Thyroid gland (tissue), 4 donors: ENCODE results near the gene PTPRJ. TPM values are rescaled to one million over a fixed set of nuclear protein-coding genes. Genes with fewer than 3 reads are reported as not detected.

Experiments
- DNase-seq, 2 donors: peaks; one replicate each; pipeline ENCODE4 v3.0.0-alpha.2; 2019
- H3K27ac ChIP-seq, 3 donors: fragments of 200-600 bp; sonication (generic); 1 replicate in 2 of 3; 2 replicates in 1 of 3; pipeline ENCODE4 v1.5.1; 2016 to 2019; ENCODE audit warnings: mild to moderate bottlenecking in 1 of 3, moderate library complexity in 1 of 3
- H3K27me3 ChIP-seq: fragments of 200-600 bp; sonication (generic); one replicate; pipeline ENCODE4 v1.5.1; 2019
- H3K36me3 ChIP-seq, 2 donors: fragments of 200-600 bp; sonication (generic); one replicate each; pipeline ENCODE4 v1.5.1; 2016 to 2019
- H3K4me1 ChIP-seq, 2 donors: fragments of 200-600 bp; sonication (generic); one replicate each; pipeline ENCODE4 v1.5.1; 2017 to 2019
- H3K4me3 ChIP-seq, 3 donors: fragments of 200-600 bp; sonication (generic); replicated peaks in 1 of 3; 1 replicate in 2 of 3; 2 replicates in 1 of 3; pipeline ENCODE4 v1.5.1; 2016; ENCODE audit warnings: mild to moderate bottlenecking in 1 of 3
- H3K9me3 ChIP-seq: fragments of 200-600 bp; sonication (generic); one replicate; pipeline ENCODE4 v1.5.1; 2017
- POLR2A ChIP-seq, 2 donors: fragments of 450-650 bp; IDR thresholded peaks; one replicate each; pipeline ENCODE4 v1.6.1; 2017; ENCODE audit warnings: antibody characterized with exemption in 2 of 2, mild to moderate bottlenecking in 2 of 2, moderate library complexity in 1 of 2
- WGBS, 2 donors: methylation state at CpG; one replicate each; pipeline ENCODE4 v1.1.5; 2017; 5-methylcytosine and 5-hydroxymethylcytosine counted together
- intact Hi-C: fragments of 100-400 bp; cut with DNase I; formaldehyde crosslinking; loops from one replicate; pipeline ENCODE4 v1.15.1; 2023
- total RNA-seq, 4 donors: library from RNA; depleted of rRNA; stranded (reverse); fragments of >200 nt; gene quantifications; one replicate each; pipeline ENCODE4 v1.2.3, GENCODE V29; 2016
- TF ChIP-seq, protein P1 (sequence below), 6 experiments: fragments of 200-600 bp in 3 of 6; fragments of 450-650 bp in 3 of 6; sonication (generic) in 3 of 6; IDR thresholded peaks; one replicate each; pipeline ENCODE4 v1.5.1; 2016 to 2019; ENCODE audit warnings: antibody characterized with exemption in 6 of 6, mild to moderate bottlenecking in 2 of 6, inconsistent platforms in 1 of 6, moderate library complexity in 1 of 6

PTPRJ gene
- total RNA-seq, 4 donors from 2014 or later = 45.4 to 81.9 (median 58.6) TPM

DNA sequence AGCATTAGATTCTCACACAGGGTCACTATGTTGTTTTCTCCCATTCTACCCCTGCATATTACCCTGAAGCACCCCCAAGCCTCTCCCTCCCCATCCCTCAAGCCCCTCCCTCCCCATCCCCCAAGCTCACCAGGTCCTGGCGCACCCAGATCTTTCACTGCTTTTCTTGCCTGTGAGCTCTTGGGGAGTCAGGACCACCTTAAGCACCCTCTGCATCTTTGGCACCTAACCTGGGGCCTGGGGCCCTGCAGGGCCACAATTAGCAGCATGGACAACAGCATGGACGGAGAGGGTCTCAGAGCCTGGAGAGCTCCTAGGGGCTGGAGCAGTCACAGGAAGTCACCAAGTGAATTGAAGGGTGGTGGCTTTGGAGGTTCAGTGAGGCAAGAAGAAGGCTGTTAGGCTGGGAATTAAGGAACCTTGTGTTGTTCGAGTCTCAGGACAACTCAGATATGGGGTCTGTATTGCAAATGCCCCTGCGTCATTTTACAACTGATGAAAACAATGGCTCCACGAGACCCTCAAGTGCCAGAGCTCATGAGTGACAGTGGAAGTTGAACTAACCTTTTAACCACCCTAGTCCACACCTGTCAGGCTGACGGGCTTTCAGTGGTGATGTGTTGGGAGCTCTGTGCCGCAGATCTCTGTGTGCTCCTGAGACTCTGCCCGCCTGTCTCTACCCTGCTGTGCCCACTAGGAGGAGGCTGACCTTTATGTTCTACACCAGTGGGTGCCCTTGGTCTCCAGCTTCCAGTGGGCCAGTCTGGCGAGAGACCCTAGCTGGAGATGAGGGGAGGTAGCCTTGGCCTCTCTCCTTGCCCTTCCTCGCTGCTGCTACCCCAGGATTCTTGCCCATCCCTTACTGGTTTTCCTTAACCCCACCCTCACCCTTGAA, 125.0 kb downstream of the PTPRJ start:
- Histone ChIP-seq H3K27ac (no peak overlapping the region), H3K9me3 (no peaks in the 10 kb centered on the region), H3K4me3 (no peak overlapping the region), H3K36me3 (no peaks in the 10 kb centered on the region), H3K27me3 (no peaks in the 10 kb centered on the region), H3K4me1 (peaks cover 12 to 32% of the 10 kb centered on the region in 2 donors)
- 84 to 92% methylated on average over 7 to 10 of the region's 10 CpGs for WGBS, 2 donors
- TF ChIP-seq, protein P1, sequence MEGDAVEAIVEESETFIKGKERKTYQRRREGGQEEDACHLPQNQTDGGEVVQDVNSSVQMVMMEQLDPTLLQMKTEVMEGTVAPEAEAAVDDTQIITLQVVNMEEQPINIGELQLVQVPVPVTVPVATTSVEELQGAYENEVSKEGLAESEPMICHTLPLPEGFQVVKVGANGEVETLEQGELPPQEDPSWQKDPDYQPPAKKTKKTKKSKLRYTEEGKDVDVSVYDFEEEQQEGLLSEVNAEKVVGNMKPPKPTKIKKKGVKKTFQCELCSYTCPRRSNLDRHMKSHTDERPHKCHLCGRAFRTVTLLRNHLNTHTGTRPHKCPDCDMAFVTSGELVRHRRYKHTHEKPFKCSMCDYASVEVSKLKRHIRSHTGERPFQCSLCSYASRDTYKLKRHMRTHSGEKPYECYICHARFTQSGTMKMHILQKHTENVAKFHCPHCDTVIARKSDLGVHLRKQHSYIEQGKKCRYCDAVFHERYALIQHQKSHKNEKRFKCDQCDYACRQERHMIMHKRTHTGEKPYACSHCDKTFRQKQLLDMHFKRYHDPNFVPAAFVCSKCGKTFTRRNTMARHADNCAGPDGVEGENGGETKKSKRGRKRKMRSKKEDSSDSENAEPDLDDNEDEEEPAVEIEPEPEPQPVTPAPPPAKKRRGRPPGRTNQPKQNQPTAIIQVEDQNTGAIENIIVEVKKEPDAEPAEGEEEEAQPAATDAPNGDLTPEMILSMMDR (IDR thresholded peaks at IDR 0.05) = no peak
- no peak for TF ChIP-seq POLR2A (IDR thresholded peaks at IDR 0.05)
- DNase-seq = no peak
- intact Hi-C loops = loop anchor here (5.0 to 10.0 kb wide), 2 partner anchors 168 to 251 kb away; no protein-coding TSS in a partner anchor

DNA sequence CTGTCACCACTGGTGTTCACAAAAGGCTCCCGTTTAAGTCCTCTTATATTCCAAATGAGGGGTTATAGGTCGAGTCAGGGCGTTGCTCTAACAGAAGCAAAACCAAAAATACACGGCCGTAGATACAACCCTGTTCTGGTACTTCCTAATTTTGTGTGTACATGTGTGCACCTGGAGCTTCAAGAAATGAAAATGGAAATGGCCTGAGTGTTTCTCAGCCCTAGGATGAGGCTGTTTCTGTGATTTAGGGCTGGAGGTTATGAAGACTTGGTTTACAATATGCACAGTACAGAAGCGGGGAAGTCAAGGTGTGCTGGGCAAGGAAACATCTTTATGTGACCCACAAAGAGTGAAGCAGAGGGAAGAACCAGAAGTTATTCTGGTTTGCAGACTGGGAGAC, 125.8 kb downstream of the PTPRJ start:
- no peak overlapping the region for H3K4me3 ChIP-seq
- WGBS, 2 donors = 75 to 86% methylated on average over 6 of the region's 6 CpGs
- no peaks in the 10 kb centered on the region for H3K36me3 ChIP-seq
- H3K9me3 ChIP-seq = no peaks in the 10 kb centered on the region
- DNase-seq = no peak
- intact Hi-C loops = loop anchor here (5.0 to 10.0 kb wide), 2 partner anchors 169 to 251 kb away; no protein-coding TSS in a partner anchor
- peaks cover 12 to 32% of the 10 kb centered on the region in 2 donors for H3K4me1 ChIP-seq
- TF ChIP-seq, protein P1 (IDR thresholded peaks at IDR 0.05) = no peak
- no peak for TF ChIP-seq POLR2A (IDR thresholded peaks at IDR 0.05)
- no peaks in the 10 kb centered on the region for H3K27me3 ChIP-seq
- no peak overlapping the region for H3K27ac ChIP-seq

DNA sequence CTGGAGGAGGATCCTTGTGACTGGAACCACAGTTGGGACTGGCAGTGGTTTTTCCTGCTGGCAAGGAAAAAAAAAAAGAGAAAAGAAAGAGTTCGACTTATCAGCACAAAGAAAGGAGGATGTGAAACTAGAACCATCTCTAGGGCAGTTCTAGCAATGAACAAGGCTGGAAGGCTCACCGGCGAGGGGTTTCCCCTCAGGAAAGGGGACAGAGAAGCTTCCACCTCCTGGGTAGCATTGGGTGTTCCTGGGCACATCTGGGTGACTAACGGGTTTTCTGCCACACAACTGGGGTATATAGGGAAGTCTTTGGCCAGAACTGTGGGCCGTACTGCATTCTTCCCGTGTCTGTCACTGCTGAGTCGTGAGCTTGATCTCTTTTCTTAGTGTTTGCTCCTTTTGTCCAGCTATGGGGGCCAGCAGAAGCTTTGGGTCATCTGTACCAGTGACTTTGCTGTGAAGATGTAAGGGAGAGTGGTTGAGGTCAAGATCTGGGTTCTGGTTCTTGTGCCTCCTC, 126.9 kb downstream of the PTPRJ start:
- peaks cover 12 to 28% of the 10 kb centered on the region in 2 donors for H3K4me1 ChIP-seq
- peak overlapping the region in 1 of 3 donors; percentile 23 for H3K27ac ChIP-seq
- H3K9me3 ChIP-seq = no peaks in the 10 kb centered on the region
- intact Hi-C loops = loop anchor here (5.0 to 10.0 kb wide), 2 partner anchors 170 to 252 kb away; no protein-coding TSS in a partner anchor
- no peak overlapping the region for H3K4me3 ChIP-seq
- DNase-seq = no peak
- H3K27me3 ChIP-seq = no peaks in the 10 kb centered on the region
- no peaks in the 10 kb centered on the region for H3K36me3 ChIP-seq
- TF ChIP-seq POLR2A (IDR thresholded peaks at IDR 0.05) = no peak
- TF ChIP-seq, protein P1 (IDR thresholded peaks at IDR 0.05) = no peak
- 80 to 82% methylated on average over 7 of the region's 7 CpGs for WGBS, 2 donors

DNA sequence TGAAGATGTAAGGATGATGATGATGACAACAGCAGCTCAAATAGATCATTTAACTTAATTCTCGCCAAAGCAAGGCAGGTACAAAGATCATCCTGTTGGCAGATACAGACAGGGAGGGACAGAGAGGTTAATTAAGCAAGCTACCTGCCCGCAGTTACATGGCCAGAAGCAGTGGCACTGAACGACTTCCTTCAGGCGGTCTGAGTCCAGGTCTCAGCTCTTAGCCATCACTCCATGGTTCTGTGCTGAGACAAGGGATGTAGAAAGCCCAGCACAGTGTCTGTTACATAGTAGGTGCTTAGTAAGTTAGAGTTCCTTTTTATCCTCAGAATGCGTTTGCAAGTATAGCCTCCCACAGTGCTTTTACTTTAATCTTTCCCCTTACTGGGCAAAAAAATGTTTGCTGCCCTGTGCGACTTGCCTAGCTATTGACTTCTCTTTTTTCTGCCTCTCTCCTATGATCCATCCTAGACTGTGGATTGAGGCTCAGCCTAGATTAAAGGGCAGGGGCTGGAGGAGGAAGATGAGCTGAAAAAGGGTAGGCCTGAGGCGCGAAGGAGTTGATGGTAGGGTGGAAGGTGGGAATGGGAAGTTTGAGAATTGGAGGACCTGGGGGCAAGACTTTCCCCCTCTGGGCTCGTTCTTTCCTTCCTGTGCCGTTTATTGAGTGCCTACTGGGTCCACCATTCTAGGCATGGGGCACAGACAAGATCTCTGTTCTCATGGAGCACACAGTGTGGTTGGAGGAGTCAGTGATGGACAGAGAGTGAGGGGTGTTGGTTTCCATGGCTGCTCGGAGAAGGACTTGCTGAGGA, 128.1 kb downstream of the PTPRJ start:
- no peaks in the 10 kb centered on the region for H3K36me3 ChIP-seq
- DNase-seq = no peak
- no peak overlapping the region for H3K4me3 ChIP-seq
- peak overlapping the region in 2 of 3 donors; percentile 11 to 78 for H3K27ac ChIP-seq
- peaks cover 12 to 29% of the 10 kb centered on the region in 2 donors for H3K4me1 ChIP-seq
- H3K9me3 ChIP-seq = no peaks in the 10 kb centered on the region
- no peak for TF ChIP-seq POLR2A (IDR thresholded peaks at IDR 0.05)
- TF ChIP-seq, protein P1 (IDR thresholded peaks at IDR 0.05) = no peak
- intact Hi-C loops = loop anchor here (5.0 to 10.0 kb wide), 2 partner anchors 171 to 254 kb away; no protein-coding TSS in a partner anchor
- no peaks in the 10 kb centered on the region for H3K27me3 ChIP-seq
- 78 to 82% methylated on average over 11 of the region's 11 CpGs for WGBS, 2 donors
